HG03571 (cell line): ENCODE measurements around the gene PAGR1.
"Not testable (repeated sequence)": the region's sequence is repeated elsewhere in the genome, so short reads cannot be mapped to it uniquely, and the experiment has no call there.

Experiments used
- ATAC-seq: cut with Tn5 transposase; IDR thresholded peaks from one replicate; pipeline ENCODE4 v1.9.1; 2021; ENCODE audit not compliant: unreplicated experiment

Gene PAGR1

GRCh38 chr16:29815793-29816693 is at the start of gene PAGR1:
TSS of gene PAGR1 (plus strand) at chr16:29816152. CDS start at chr16:29816526, 374 bp downstream.
- ATAC-seq, result peak; percentile 50

- ATAC-seq, result no peak
Measured at GRCh38 chr16:29766571-29766970, 49.4 kb upstream of the PAGR1 start.

- no peak for ATAC-seq
Measured at GRCh38 chr16:29767062-29767461, 48.9 kb upstream of the PAGR1 start.

- ATAC-seq, result no peak
Measured at GRCh38 chr16:29769507-29769906, 46.4 kb upstream of the PAGR1 start.

GRCh38 chr16:29770250-29770929 is 45.6 kb upstream of the PAGR1 start:
- no peak for ATAC-seq

- ATAC-seq, result not testable (repeated sequence)
Measured at GRCh38 chr16:29772330-29772729, 43.6 kb upstream of the PAGR1 start.

GRCh38 chr16:29774730-29775129 is 41.2 kb upstream of the PAGR1 start:
- ATAC-seq, result no peak

- ATAC-seq, result no peak
Measured at GRCh38 chr16:29775742-29776408, 40.1 kb upstream of the PAGR1 start.

GRCh38 chr16:29777576-29778350 is 38.2 kb upstream of the PAGR1 start, which contains the start of gene ZG16:
TSS of gene ZG16 (plus strand) at chr16:29778256. CDS start at chr16:29779267, 1,011 bp downstream.
- ATAC-seq, result no peak

- ATAC-seq, result no peak
Measured at GRCh38 chr16:29779474-29779873, 36.5 kb upstream of the PAGR1 start.

GRCh38 chr16:29783094-29783953 is 32.6 kb upstream of the PAGR1 start:
- not testable (repeated sequence) for ATAC-seq

GRCh38 chr16:29784157-29784556 is 31.8 kb upstream of the PAGR1 start:
- no peak for ATAC-seq

- ATAC-seq, result no peak
Measured at GRCh38 chr16:29784901-29785500, 31.0 kb upstream of the PAGR1 start.

- not testable (repeated sequence) for ATAC-seq
Measured at GRCh38 chr16:29787155-29787554, 28.8 kb upstream of the PAGR1 start.

- no peak for ATAC-seq
Measured at GRCh38 chr16:29789775-29790182, 26.2 kb upstream of the PAGR1 start.

GRCh38 chr16:29790183-29790948 is 25.6 kb upstream of the PAGR1 start, which contains the start of gene KIF22:
TSS of gene KIF22 (plus strand) at chr16:29790751. CDS start at chr16:29790760, 9 bp downstream.
- ATAC-seq, result peak; percentile 86

- ATAC-seq, result no peak
Measured at GRCh38 chr16:29790949-29791844, 24.8 kb upstream of the PAGR1 start.
